HG03045 (cell line): ENCODE results near the gene NGF.

Experiments
- ATAC-seq: cut with Tn5 transposase; IDR thresholded peaks from one replicate; pipeline ENCODE4 v1.9.1; 2021; ENCODE audit warnings: mild to moderate bottlenecking, moderate library complexity; ENCODE audit not compliant: unreplicated experiment

NGF gene

DNA sequence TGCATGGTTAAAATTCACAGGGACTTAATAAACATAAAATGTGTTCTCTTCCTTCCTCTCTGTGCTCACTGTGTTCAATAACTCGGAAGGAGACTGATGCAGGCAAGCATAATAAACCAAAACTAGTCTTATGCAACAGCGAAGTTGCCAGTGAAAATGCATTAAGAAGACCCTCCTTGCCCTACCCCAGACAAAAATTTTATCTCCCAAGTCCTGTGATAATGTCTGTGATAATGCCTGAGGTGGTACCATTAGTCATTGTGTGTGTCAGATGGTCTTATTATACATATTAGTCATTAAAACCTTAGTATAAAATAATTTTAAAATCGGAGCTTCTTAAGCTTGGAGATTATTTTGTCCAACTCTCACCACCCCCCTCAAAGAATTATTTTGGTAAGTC lies 97.8 kb downstream of the NGF start:
- no peak for ATAC-seq

DNA sequence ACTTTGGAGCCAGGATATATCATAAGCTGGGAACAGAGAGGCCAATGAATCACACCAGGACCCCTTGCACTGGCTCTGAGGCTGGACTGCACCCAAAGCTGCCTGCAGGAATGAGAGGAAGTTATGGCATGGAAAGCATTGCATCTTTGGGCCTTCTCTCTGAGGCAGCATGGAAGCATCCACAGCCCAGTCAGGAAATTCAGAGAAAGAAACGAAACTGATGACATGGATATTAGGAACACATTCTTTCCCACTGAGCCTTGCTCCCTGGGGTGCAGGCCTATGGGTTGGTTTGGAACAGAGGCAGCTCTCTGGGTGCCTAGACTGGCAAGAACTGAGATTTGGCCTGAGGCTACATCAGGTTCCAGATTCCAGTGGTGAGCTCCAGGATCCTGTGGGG lies 98.6 kb downstream of the NGF start:
- ATAC-seq, result no peak

DNA sequence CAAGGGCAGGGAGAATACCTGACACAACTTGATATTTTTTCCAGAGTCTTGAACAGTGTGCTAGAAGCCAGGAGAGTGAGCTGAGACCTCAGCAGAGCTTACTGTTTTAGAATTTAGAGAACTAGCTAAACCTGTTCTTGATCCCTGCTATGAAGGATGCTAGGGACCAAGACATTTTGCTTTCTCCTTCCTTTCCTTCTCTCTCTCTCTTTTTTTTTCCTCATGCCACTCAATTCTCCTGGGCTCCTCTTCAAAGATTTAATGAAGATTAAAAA lies 99.0 kb downstream of the NGF start:
- no peak for ATAC-seq

DNA sequence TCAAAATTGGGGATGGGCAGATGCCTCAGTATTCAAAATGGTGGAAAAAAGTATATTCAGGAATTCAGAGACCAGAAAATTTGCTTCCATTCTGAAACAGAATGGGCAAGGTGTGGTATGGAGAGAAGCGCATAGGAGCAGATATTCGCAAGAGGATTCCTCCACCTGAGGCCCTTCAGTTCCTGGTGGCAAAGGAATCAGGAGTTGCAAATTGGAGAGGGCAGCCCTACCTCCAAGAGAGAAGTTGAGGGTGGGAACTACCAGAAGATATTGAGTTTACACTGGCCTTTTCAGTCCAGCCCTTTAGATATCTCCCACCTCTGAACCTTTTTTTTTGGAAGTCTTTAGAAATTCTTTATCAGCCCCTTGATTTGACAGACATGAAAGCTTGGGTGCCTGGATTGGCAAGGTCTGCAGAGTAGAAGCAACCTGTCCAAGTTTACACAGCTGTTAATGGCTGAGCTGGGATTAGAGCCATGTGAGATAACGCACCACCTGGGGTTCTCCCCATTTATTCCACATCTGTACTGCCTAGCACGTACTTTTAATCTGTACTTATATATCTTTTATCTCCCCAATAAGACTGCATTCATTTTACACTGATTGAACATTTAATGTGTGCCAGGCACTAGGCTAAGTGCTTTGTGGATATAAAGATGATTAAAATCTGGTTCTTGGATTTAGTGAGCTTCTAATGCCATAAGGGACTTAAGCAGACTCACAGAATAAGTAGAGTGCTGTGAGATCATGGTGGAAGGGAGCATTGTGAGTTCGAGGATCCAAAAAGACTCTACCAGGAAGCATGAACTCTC lies 99.5 kb downstream of the NGF start:
- no peak for ATAC-seq

DNA sequence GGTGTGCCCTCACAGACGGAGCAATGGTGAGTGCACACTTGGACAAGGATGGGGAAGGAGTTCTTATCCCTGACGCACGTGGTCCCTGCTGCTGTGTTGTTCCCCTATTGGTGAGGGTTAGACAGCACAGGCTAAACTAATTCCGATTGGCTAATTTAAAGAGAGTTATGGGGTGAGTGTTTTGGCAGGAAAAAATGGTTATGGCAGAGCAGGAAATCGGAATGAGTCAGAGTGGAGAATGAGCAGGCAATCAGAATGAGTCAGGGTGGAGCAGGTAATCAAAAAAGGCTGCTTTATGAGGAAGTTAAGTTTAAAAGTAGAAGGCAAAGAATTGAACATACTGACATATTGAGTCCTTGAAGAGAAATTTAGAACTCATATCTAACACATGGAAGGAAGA lies 100.5 kb downstream of the NGF start:
- ATAC-seq, result no peak

DNA sequence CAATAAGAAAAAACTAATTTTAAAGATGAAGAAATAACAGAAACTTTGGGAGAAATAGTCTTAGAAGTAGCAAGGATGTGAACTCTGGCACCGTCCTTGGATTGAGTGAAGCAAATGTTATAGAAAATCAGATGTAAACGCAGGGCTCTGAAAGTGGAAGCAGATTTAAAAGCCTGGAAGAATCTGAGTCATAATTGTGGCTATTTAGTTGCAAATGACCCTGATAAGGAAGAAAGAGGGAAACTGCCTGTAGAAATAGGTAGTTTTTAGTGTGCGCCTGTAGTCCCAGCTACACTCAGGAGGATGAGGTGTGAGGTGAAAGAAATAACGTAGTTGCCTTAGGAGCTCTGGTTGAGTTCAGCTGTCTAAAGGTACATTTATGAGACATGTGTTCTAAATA lies 101.0 kb downstream of the NGF start:
- no peak for ATAC-seq
